ENCODE results near the gene MARCKSL1. TPM values are rescaled to one million over a fixed set of nuclear protein-coding genes. Genes with fewer than 3 reads are reported as not detected.

Gene MARCKSL1
- total RNA-seq, 1 donor from 2014 or later: 126 TPM

DNA sequence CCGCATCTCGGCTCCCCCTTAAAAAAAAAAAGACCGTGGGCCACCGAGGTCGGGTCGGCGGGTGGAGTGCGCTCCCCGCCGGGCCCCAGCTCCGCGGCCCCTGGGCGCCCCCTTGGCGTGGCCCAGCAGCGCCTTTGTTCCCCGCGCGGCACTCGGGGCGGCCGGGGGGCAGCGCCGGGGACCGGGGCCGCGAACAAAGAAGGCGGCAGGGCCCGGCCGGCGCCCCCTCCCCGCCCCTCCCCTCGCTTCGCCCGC, 571 bp downstream of the MARCKSL1 start:
- intact Hi-C loops (cut with DNase I): no loop called here
- ATAC-seq: no peak
- DNase-seq (ENCODE audit: low spot score): no peak

DNA sequence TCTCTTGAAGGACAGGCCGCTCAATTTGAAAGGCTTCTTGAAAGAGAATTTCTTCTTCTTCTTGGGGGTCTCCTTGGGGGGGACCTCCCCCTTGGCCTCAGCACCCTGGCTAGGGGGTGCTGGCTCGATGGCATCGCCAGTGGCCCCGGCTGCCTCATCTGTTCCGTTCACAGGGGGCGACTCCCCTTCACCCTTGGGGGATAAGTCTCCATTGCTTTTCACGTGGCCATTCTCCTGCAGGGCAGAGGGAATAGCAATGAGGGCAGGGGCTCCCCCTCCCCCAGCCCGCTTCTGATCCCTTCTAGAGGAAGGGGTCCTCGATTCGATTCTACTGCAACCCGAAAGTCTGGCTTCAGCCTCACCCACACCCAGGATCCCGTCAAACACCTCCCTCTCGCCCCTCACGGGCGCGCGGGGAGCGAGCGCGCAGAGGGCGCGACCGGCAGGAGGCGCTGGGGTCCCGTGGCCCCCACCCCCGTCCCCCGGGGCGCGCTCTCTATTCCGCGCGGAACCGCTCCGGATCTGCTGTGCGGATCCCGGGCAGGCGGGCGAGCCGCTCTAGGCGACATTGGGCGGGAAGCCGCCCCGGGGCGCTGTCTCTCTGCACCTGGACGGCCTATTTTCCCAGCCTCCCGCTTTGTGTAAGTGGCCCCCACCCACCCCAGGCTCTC, 1.0 kb downstream of the MARCKSL1 start:
- peak; percentile 11 for ATAC-seq
- DNase-seq (ENCODE audit: low spot score): peak; percentile 76
- intact Hi-C loops (cut with DNase I): no loop called here

DNA sequence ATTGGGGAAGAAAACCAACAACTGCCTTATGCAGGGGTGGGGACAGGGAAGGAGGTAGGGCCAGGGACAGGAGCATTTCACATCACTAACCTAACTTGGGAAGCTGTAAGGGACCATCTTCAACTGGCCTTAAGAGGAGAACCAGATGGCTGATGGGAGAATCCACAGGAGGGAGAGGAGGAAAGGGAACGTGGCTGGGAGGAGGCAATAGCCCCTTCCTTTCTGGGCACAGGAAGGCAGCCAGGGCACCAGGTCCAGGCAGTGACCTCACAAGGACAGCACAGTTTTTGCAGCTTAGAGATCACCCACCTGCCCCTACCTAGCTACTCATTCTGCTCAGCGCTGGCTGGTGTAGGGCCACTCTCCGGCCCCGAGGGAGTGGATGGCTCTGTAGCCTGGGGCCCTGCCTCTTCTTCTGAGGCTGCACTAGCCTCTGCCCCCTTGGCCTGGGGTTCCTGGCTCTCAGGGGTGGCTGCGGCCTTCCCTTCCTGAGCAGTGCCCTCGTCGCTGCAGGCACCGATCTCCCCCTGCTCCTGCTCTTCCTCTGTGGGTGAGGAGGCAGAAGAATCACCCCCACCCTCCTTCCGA, 1.7 kb downstream of the MARCKSL1 start:
- DNase-seq (ENCODE audit: low spot score): no peak
- ATAC-seq: no peak
- intact Hi-C loops (cut with DNase I): no loop called here

DNA sequence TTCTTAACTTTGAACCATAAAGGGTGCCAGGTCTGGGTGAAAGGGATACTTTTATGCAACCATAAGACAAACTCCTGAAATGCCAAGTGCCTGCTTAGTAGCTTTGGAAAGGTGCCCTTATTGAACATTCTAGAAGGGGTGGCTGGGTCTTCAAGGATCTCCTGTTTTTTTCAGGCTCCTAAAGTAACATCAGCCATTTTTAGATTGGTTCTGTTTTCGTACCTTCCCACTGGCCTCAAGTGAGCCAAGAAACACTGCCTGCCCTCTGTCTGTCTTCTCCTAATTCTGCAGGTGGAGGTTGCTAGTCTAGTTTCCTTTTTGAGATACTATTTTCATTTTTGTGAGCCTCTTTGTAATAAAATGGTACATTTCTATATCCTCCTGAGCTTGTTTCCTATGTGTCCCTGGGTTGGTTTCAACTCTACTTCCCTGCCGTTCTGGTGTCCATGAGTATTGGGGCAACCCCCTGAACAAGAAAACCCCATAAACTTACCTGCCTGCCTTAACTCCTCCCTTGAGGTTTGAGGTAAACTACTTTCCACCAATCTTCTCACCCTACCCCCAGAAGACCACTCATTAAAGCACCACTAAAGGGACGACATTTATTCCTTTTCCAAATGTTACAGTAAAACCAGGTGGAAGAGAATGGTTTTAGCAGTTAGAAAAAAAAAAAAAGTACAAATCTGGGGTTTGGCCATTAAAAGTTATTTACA, 2.6 kb downstream of the MARCKSL1 start:
- intact Hi-C loops (cut with DNase I): no loop called here
- no peak for DNase-seq (ENCODE audit: low spot score)
- ATAC-seq: no peak

DNA sequence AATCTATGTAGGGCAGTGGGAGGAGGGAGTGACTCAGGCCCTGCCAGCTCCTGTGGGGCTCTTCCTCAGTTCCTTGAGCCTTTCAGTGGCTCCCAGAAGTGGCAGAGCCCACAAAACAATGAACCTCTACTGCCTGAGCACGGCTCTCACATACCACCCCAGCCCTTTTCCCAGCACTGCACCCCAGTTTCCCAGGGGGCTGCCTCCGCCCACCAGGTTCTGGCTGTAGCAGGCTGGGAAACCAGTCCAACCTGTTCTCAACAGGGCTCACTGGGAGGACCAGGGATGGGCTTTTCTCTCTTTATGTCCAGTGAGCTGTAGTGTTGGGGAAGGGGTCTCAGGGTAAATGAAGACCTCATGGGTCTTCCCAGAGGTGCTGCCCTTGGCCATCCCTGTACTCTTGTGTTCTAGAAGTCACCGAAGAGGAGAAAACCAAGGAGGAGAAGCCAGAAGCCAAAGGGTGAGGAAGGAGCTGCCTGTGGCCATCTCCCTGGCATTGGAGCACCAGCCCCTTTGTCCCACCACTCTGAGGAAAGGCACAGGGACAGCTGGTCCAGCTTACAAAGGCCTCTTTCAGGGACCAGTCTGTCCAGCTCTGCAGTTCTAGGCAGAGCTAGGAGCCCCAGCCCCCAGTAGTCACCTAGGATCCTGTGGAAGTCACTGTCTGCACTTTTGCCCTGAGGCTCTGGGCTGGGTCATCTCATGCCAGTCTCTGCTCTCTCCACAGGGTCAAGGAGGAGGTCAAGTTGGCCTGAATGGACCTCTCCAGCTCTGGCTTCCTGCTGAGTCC, 3.5 kb downstream of the MARCKSL1 start:
- DNase-seq (ENCODE audit: low spot score) (no peak), ATAC-seq (no peak)
- intact Hi-C loops (cut with DNase I): no loop called here

DNA sequence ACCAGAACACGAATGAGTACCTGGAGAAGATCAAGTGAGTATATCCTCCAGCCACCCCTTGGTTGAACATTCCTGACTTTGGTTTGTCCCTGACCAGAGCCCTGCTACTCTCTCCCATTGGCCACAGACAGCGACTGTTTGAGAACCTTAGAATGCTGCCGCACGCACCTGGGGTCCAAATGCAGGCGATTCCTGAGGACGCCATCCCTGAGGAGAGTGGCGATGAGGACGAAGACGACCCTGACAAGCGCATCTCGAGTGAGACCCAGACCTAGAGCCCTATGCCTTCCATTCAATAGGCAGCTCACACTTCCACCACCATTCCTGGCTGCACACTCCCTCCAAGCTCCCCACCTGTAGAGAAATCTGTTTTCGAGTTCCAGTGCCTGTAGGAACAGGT, 4.5 kb downstream of the MARCKSL1 start:
- DNase-seq (ENCODE audit: low spot score) (no peak), ATAC-seq (no peak)
- intact Hi-C loops (cut with DNase I): no loop called here

DNA sequence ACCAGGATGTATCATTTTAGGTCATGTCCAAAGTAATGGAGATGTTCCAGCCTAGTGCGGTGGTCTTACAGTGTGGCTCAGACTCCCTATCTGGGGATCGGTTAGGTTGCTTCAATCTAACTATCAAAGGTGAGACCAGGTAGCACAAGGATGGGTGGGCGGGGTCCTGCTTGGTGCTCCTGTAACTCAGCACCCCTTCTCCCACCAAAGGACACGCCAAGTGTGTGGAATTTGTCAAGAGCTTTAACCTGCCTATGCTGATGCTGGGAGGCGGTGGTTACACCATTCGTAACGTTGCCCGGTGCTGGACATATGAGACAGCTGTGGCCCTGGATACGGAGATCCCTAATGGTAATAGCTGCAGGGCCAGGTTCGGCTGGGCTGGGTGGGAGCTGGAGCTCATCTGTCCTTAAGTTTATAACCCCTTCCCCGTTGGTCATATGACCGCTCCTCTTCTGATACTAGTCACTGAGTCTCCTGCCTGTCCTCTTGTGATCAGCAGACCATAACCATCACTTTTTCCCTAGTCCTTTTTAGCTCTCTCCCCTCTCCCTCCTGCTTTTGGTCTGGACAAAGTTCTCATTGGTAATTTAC, 5.4 kb downstream of the MARCKSL1 start:
- ATAC-seq: no peak
- no peak for DNase-seq (ENCODE audit: low spot score)
- intact Hi-C loops (cut with DNase I): no loop called here

DNA sequence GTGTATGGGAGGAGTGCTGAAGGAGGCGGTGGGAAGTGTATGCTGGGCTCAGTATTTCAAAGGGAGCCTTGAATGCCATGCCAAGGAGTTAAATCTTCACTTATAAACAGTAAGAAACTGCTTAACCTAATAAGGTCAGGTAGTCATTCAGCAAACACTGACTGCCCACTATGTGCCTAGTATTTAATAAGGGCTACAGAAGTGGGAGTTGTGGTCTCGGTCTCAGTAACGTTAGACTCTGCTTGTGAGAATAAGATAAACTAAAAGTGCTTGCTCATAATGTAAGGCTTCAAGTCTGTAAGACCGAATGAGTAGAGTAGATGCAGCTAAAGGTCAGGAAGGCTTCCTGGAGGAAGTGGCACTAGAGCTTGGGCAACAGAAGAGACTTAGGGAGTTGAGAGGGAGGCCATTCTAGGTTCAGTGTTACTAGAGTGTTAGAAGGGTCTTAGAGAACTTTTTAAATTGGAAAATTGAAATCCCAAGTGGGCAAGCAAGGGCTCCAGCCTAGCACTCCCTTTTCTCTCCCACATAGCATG, 6.0 kb downstream of the MARCKSL1 start:
- no peak for DNase-seq (ENCODE audit: low spot score)
- no peak for ATAC-seq
- intact Hi-C loops (cut with DNase I): no loop called here

DNA sequence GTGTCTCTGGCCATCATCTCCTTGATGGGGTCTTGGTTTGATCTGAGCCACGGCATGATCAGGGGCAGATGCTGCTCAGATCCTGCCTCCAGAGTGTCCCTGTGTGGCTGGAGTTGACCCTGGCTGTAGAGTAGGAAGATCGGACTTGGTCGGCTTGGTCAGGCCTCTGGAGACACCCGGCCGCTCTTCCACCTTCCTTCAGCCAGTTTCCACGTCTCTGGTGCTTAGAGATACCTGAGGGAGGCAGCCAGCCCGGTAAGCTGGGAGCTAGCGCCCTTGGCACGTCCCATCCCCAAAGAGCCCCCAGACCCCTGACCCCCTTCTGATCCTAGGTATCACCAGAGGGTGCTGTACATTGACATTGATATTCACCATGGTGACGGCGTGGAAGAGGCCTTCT, 8.8 kb downstream of the MARCKSL1 start:
- intact Hi-C loops (cut with DNase I): no loop called here
- ATAC-seq (no peak), DNase-seq (ENCODE audit: low spot score) (no peak)

DNA sequence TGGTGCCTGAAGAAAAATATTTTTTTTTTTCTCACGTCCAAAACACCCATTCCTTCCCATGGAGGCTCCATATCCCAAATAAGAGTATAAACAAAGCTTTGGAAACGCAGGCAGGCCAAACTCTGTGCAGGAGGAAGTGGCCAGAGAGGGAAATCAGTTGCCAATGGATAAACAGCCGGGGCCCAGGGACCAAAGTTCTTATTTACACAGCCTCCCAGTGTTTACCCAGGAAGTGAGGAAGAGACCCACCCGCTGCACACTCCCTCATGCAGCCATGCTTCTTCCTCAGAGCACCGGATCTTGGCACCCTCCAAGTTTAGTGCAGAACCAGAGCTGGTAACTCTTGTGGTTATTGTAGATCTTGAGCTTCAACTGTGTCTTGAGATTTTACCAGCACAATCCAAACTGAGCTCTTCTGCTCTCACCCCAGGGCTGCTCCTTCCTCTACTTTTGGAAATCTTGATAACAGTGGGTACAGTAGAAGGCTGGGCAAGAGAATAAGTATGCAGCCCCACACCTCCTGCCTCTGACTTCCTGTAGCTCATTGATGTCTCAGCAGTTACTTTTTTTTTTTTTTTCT, 14.2 kb downstream of the MARCKSL1 start:
- ATAC-seq: no peak
- intact Hi-C loops (cut with DNase I): no loop called here
- DNase-seq (ENCODE audit: low spot score): no peak

DNA sequence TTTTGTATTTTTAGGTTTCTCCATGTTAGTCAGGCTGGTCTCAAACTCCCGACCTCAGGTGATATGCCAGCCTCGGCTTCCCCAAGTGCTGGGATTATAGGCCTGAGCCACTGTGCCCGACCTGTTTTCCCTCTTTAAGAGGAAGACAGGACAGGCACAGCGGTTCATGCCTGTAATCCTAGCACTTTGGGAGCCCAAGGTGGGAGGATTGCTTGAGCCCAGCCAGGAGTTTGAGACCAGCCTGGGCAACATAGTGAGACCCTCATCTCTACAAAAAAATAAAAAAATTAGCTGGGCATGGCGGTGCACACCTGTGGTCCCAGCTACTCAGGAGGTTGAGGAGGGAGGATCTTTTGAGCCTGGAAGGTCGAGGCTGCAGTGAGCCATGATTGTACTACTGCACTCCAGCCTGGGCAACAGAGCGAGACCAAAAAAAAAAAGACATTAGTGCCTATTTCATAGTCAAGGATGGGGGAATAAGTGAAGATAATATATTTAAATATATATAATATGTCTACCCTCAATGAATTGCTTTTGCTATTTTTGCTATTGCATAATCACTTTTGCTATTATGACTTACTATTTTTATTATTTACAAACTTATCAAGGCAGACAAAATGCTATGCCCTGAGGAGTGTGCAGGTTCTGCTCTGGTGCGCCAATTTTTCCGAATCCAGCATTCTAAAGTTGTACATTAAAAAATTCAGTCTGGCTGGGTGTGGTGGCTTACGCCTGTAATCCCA, 17.7 kb downstream of the MARCKSL1 start:
- ATAC-seq: no peak
- intact Hi-C loops (cut with DNase I): no loop called here
- no peak for DNase-seq (ENCODE audit: low spot score)

DNA sequence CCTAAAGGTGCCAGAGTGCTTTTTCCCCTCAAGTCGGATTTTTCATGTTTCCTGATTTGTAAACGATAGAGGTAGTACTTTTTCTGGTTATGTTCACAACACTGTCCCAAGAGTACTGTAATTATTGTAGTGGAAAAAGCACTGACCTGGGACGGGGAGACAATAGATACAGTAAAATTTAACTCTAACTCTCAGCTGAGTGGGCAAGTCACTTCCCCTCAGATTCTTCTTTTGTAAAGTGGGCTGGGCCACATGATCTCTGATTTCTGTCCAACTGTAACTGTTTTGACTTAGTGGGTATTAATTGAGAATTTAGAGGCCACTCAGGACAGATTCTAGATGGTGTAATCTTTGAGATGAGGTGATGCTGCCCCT, 19.1 kb downstream of the MARCKSL1 start:
- no peak for DNase-seq (ENCODE audit: low spot score)
- no peak for ATAC-seq
- intact Hi-C loops (cut with DNase I): no loop called here

DNA sequence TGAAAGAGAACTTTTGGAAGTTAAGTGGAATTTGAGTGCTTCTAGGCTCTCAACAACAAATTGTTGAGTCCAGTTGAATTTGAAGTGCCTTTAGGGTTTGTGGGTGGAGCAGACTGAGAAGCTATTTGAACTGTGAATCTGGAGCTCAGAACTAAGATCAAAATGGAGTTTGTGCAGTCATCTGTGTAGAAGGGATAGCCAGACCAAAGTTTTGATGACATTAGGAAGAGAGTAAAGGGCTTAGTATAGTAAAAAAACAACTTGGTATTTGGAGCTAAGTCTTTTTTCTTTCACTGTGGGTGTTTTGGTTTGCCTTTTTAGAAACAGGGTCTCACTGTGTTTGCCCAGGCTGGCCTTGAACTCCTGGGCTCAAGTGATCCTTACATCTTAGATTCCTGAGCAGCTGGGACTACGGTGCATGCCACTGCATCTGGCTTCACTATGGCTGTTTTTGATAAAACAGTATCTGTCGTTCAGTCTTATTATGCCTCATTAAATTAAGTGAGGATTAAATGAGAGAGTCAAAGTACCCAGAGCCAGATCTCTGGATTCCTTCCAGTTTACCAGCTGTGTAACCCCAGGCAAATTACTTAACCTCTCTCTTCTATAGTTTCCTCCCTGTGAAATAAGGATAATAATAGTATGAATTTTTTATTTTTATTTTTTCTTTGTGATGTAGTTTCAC, 24.2 kb downstream of the MARCKSL1 start:
- intact Hi-C loops (cut with DNase I): no loop called here
- ATAC-seq: no peak
- no peak for DNase-seq (ENCODE audit: low spot score)

DNA sequence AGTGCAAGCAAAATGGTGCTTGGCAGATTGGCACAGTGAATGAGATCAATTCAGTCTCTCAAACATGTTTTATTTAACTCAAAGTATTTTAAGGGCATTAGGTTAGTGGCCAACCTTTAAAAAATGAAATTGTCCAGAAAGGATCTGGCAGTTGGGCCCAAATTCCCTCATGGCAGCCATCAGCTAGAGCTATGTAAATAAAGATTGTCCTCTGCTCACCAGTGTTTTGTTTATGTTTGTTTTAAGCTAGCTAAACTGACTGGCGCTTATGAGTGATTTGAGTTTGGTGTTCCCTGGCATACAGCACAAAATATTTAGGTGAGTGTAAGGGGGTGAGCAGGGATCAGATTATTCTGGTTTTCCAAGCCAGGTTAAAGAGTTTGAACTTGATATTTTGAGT, 26.1 kb downstream of the MARCKSL1 start:
- intact Hi-C loops (cut with DNase I): no loop called here
- no peak for DNase-seq (ENCODE audit: low spot score)
- ATAC-seq: no peak

DNA sequence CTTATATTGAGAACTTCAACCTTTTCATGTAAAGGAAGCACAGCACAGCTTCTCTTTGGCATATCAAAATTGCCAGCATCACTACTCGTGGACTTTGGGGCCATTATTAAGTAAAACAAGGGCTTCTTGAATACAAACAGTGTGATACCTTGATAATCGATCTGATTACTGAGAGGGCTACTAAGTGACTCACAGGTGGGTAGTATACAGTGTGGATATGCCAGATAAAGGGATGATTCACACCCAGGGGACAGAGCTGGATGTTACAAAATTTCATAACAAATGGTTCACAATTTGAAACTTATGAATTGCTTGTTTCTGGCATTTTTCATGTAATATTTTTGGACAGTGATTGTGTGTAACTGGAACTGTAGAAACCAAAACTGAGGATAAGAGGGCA, 28.7 kb downstream of the MARCKSL1 start:
- ATAC-seq: no peak
- intact Hi-C loops (cut with DNase I): no loop called here
- DNase-seq (ENCODE audit: low spot score): no peak

DNA sequence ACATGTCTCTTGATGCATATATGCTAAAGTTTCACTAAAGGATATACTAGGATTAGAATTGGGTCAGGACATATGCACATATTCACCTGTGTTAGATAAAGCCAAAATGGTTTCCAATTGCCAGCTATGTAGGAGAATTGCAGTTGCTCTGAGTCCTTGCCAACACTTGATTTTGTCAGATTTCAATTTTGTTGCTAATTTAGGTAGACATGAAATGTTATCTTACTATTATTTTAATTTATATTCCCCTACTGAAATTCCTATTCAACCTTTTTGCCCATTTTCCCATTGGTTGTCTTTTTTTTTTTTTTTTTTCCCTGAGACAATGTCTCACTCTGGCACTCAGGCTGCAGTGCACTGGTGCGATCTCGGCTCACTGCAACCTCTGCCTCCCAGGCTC, 30.7 kb downstream of the MARCKSL1 start:
- DNase-seq (ENCODE audit: low spot score): no peak
- intact Hi-C loops (cut with DNase I): no loop called here
- ATAC-seq: no peak

DNA sequence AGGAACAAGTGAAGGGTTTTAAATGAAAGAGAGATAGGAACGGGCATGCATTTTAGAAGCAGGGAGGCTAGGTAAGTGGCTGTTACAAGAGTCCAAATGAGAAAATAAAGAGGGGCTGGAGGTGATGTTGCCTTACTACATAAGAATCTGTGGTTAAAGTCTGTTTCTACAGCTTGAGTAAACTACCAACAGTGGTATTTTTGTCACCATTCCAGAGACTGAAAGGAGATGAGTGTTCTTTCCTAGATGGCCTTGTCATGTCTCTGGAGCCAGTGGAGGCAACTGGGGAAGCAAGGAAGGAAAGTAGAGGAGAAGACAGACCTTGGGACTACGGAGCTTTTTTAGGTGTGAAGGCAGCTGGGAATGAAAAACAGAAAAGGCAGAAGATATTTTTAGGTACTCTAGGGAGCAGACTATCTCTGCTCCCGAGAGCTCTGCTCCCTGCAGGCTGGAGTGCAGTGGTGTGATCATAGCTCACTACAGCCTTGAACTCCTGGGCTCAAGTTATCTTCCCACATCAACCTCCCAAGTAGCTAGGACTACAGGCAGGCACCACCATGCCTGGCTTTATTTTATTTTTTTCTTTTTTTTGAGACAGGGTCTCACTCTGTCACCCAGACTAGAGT, 31.9 kb downstream of the MARCKSL1 start:
- ATAC-seq: no peak
- no peak for DNase-seq (ENCODE audit: low spot score)
- intact Hi-C loops (cut with DNase I): no loop called here

DNA sequence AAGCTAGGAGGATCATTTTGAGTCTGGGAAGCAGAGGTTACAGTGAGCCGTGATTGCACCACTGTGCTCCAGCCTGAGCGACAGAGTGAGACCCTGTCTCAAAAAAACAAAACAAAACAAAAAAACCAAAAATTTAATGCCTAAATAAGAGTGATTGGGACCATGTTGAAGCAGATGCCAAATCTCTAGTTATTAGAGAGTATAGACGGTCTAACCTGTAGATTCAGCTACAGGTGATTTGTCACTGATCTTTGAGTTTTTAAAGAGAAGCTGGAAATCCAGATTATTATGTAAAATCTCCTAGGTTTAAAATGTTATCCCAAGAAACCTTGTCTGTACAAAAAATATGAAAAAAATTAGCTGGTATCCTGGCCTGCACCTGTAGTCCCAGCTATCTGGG, 32.7 kb downstream of the MARCKSL1 start:
- no peak for ATAC-seq
- intact Hi-C loops (cut with DNase I): no loop called here
- DNase-seq (ENCODE audit: low spot score): no peak
